HG02798 (cell line): ENCODE data around the gene NIBAN1.
"Not testable (repeated sequence)": the region's sequence is repeated elsewhere in the genome, so short reads cannot be mapped to it uniquely, and the experiment has no call there.

ENCODE experiments used
- ATAC-seq: cut with Tn5 transposase; IDR thresholded peaks from one replicate; pipeline ENCODE4 v1.9.1; 2021; ENCODE audit warnings: mild to moderate bottlenecking; ENCODE audit not compliant: unreplicated experiment, poor library complexity

The NIBAN1 gene, protein sequence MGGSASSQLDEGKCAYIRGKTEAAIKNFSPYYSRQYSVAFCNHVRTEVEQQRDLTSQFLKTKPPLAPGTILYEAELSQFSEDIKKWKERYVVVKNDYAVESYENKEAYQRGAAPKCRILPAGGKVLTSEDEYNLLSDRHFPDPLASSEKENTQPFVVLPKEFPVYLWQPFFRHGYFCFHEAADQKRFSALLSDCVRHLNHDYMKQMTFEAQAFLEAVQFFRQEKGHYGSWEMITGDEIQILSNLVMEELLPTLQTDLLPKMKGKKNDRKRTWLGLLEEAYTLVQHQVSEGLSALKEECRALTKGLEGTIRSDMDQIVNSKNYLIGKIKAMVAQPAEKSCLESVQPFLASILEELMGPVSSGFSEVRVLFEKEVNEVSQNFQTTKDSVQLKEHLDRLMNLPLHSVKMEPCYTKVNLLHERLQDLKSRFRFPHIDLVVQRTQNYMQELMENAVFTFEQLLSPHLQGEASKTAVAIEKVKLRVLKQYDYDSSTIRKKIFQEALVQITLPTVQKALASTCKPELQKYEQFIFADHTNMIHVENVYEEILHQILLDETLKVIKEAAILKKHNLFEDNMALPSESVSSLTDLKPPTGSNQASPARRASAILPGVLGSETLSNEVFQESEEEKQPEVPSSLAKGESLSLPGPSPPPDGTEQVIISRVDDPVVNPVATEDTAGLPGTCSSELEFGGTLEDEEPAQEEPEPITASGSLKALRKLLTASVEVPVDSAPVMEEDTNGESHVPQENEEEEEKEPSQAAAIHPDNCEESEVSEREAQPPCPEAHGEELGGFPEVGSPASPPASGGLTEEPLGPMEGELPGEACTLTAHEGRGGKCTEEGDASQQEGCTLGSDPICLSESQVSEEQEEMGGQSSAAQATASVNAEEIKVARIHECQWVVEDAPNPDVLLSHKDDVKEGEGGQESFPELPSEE

DNA sequence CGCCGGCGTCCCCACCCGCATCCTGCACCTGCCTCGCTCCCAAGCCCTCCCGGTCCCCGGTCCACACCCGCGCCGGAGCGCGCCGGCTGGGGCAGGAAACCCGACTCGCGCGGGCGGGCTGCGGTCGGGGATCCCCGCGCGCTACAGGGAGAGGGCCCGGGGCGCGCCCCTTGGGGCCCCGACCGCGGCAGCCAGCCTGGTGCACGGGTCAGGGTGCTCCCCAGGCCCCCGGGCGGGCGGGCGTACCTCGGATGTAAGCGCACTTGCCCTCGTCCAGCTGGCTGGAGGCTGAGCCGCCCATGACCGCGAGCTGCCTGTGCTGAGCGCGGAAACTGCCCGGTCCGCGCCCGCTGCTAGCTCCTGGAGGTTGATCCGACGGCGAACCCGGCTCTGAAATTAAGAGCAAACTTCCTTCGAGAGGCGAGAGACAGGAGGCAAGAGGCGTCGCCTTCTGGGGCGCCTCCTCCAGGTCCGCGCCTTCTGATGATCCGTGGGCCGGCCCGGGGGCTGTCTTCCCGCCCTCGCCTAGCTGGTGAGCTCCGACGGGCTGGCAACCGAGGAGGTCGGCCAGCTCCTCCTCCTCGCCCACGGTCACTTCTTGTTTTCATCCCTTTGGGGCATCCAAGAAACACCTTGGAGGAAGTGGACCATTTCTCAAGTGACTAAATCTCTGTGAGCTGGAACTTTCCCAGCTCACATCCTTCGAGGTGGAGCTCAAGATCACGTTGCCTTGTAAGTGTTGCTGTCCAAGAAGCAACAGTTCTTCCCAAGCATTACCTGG lies at the start of gene NIBAN1:
NIBAN1 (minus strand) TSS at position 453 of the 781 bp plus-strand sequence; CDS start at position 301, 152 bp downstream.
- peak; percentile 66 for ATAC-seq

DNA sequence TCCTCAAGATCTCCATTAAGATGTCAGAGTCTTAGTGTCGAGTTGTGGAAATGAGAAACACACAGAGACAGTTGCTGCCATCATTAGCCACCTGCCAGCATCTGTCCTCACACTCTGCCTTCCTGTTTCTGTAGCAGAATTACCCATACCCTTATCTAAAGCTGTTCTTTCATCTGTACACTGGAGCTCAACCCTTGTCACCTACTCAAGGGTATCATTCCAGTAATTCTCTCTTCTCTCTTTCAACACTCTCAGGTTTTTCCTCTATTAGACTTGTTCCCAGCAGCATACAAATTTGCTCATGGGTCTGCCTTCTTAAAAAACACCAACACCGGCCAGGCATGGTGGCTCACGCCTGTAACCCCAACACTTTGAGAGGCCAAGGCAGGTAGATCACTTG lies 43.7 kb upstream of the NIBAN1 start:
- no peak for ATAC-seq

DNA sequence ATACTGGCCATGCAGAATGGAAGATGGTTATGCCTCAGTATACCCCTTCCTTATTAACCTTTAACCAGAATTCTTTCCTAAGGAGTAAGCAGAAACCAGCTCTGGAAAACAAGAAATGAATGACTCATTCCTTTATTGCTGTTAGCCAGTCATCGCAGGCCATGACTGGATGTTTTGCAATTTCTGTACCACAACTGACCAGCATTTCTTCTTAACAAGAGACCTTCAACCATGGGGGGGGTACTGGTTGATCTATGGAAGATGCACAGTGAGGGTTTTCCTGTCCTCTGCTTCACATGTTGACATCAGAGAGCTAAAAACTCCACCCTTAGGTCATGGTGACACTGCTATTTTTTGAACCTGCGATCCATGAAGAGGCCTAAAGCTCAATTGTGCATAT lies 43.0 kb upstream of the NIBAN1 start:
- ATAC-seq: no peak

DNA sequence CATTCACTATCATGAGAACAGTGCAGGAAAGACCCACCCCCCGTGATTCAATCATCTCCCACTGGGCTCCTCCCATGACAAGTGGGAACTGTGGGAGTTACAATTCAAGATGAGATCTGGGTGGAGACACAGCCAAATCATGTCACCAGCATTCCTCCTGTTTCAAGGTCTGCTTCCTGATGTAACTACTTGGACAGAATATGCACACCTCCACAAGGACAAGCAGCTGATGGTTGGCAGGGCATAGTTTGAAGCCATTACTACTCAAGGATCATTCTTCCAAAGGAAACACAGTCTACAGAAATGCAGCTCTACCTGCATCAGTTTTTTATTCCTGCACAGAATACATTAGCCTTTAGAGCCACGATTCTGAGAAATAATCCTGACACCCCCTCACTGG lies 42.6 kb upstream of the NIBAN1 start:
- ATAC-seq: no peak

- ATAC-seq: no peak
Observed at GRCh38 chr1:185015631-185016030, 41.3 kb upstream of the NIBAN1 start.

GRCh38 chr1:185014941-185015340 lies 40.6 kb upstream of the NIBAN1 start:
- ATAC-seq: no peak

- ATAC-seq: no peak
Observed at GRCh38 chr1:185010361-185010760, 36.1 kb upstream of the NIBAN1 start.

GRCh38 chr1:185008838-185009237 lies 34.5 kb upstream of the NIBAN1 start:
- no peak for ATAC-seq

DNA sequence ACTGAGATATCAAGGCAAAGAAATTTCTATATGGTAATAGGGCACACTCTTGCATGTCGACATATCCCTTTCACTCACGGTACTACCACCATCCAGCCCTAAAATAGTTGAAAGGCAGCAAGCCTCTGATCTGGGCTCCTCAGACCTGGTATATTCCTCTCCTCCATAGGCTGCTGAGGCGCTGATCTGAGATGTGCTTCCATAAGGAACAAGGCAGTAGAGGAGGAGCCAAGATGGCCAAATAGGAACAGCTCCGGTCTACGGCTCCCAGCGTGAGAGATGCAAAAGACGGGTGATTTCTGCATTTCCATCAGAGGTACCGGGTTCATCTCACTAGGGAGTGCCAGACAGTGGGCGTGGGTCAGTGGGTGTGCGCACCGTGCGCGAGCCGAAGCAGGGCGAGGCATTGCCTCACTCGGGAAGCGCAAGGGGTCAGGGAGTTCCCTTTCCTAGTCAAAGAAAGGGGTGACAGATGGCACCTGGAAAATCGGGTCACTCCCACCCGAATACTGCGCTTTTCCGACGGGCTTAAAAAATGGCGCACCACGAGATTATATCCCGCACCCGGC lies 27.1 kb upstream of the NIBAN1 start:
- not testable (repeated sequence) for ATAC-seq

- ATAC-seq: not testable (repeated sequence)
Observed at GRCh38 chr1:184999974-185000373, 25.7 kb upstream of the NIBAN1 start.

GRCh38 chr1:184994301-184994700 lies 20.0 kb upstream of the NIBAN1 start:
- no peak for ATAC-seq

DNA sequence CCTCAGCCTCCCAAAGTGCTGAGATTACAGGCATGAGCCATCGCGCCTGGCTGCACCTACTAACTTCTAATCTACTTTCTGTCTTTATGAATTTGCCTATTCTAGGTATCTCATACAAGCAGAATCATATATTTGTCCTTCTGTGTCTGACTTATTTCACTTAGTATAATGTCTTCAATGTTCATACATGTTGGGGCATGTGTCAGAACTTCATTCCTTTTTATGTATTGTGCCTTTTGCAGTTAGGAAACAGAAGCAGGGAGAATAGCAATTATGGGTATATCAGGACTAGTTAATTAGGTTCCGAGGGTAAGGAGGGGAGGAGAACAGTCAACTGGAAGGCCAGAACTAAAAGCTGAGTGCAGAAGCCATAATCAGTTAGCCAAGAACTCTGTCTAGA lies 18.0 kb upstream of the NIBAN1 start:
- no peak for ATAC-seq

DNA sequence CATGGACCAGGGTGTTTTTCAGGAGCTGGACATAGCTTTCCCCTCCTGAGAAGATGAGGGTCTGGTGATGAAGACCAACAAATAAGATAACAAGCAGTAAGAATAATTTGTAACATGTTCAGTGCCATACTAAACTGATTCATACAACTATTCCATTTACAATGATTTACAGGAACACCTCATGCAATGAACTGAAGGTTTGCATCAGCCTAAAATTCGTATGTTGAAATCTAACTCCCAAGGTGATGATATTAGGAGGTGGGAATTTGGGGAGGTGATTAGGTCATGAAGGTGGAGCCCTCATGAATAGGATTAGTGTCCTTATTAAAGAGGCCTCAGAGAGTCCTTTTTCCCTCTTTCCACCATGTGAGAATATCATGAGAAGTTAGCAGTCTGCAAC lies 15.9 kb upstream of the NIBAN1 start:
- ATAC-seq: no peak

GRCh38 chr1:184988506-184988905 lies 14.2 kb upstream of the NIBAN1 start:
- no peak for ATAC-seq

DNA sequence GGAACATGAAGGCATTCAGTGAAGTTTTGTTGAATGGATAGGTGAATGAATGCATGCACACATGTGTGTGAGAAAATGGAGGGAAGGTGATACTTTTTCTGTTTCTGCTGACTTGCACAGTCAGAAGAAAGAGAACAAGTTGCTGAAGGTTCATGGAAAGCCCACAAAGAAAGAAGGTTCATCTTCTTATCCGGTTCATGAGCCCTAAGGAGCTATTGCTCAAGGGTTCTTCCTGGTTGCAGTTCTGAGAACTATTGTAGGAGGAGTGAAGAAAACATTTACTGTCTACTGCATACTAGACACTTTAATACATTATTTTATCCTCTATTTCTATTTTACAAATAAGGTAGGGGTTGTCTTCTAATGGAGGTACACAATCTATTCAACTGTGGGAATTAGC lies 13.4 kb upstream of the NIBAN1 start:
- ATAC-seq: no peak

- no peak for ATAC-seq
Observed at GRCh38 chr1:184986250-184986649, 11.9 kb upstream of the NIBAN1 start.

DNA sequence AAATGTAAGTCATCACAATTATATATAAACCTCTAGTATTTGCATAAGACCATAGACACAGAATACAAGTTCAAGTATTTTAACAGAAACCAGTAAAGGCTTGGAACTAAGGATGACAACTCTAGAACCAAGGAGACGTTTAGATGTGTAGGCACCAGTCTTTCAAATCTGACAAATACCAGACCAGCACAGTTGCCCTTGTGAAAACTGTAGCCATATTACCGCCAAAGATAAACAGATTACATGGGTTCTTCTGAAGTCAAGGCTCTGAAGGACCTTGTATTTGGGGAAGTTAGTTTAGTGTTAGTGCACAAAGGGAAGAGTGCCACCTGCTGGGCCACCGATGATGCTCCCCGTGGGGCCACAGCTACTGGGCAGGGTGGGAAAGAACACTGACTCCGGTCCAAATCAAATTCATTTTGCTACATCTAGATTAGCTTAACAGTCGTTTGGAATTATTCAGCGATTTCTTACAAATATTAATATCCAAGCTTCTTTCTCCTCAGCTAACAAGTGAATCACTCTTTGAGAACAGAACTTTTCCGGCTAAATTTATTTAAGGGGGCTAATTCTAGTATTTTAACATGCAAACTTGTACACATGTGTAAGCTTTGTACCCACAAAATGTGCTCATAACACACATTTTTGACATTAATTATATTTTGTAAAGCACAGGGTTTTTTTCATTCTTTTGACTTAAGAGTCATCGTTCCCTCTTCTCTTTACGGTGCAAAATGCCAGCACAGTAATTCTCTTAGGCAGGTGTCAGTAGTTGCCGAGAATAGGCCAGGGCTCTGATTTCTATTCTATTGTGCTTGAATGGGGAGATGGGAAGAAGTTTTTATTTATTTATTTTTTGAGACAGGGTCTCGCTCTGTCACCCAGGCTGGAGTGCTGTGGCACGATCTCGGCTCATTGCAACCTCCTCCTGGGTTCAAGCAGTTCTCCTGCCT lies 8.0 kb upstream of the NIBAN1 start:
- ATAC-seq: peak; percentile 96

GRCh38 chr1:184980726-184981125 lies 6.4 kb upstream of the NIBAN1 start:
- ATAC-seq: no peak

DNA sequence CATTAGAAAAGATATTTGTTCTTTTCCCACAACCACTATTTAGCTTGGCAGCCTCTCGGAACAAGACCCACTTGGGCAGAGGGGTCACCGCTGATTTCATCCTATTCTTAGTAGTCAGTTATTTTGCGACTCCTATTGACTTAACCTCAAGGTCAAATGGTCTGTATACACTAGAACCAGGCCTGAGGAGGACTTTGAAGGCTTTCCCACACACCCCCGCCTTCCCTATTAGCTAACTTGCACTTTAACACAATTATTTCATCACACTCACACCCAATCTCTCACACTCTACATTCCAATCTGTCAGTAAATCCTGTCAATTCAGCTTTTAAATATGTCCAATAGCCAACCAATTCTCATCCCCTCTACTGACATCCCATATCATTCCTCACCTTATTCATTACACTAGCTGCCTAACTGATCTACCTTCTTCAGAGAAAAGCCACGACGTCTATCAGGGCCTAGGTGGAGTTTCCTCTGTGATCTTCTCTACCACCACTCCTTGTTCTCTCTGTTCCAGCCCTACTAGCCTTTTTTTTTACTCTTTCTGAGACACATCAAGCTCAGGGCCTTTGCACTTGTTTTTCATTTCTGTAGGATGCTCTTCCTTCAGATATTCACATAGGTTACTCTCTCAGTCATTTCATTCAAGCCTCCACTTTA lies 1.0 kb upstream of the NIBAN1 start:
- no peak for ATAC-seq
